Measurements from ENCODE around the gene KRTAP12-2.

Gene KRTAP12-2

GRCh38 chr21:44618504-44618903, 48.2 kb downstream of the KRTAP12-2 start:
- Histone ChIP-seq H3K27me3 (replicated peaks) (no peaks in the 10 kb centered on the region), H3K27ac (no peak overlapping the region), H3K4me3 (ENCODE audit: low read depth, low read length) (no peak overlapping the region), H3K36me3 (replicated peaks) (no peaks in the 10 kb centered on the region)
- TF ChIP-seq CTCF (IDR thresholded peaks at IDR 0.05; ENCODE audit: low read depth, low read length, missing control alignments) = peak; percentile 14
- in situ Hi-C loops (cut with HindIII; ENCODE audit: low pct_ligation_motif_present, low sequenced_read_pairs) = no loop called here
- DNase-seq = peak; percentile 7

GRCh38 chr21:44617071-44617501, 49.6 kb downstream of the KRTAP12-2 start:
- no peak overlapping the region for H3K27ac ChIP-seq
- DNase-seq = no peak
- in situ Hi-C loops (cut with HindIII; ENCODE audit: low pct_ligation_motif_present, low sequenced_read_pairs) = no loop called here
- H3K27me3 ChIP-seq (replicated peaks) = no peaks in the 10 kb centered on the region
- H3K4me3 ChIP-seq (ENCODE audit: low read depth, low read length) = no peak overlapping the region
- no peak for TF ChIP-seq CTCF (IDR thresholded peaks at IDR 0.05; ENCODE audit: low read depth, low read length, missing control alignments)
- no peaks in the 10 kb centered on the region for H3K36me3 ChIP-seq (replicated peaks)

DNA sequence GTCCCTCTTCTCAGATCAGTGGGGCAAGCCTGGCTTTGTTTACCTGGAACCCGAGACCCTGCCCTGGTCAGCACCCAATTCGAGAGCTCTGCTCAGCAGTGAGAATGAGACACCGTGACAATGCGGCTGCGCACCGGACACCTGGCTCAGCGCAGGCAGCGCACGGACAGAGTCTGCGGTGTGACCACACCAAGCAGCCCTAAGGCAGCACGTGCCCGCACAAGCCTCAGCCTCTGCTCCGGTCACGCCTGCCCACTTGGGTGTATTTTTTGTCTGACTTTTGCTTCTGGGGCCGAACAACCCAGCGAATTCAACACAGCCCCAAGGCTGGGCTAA, 50.2 kb downstream of the KRTAP12-2 start:
- in situ Hi-C loops (cut with HindIII; ENCODE audit: low pct_ligation_motif_present, low sequenced_read_pairs) = no loop called here
- Histone ChIP-seq H3K27me3 (replicated peaks) (no peaks in the 10 kb centered on the region), H3K27ac (no peak overlapping the region), H3K36me3 (replicated peaks) (no peaks in the 10 kb centered on the region), H3K4me3 (ENCODE audit: low read depth, low read length) (no peak overlapping the region)
- no peak for TF ChIP-seq CTCF (IDR thresholded peaks at IDR 0.05; ENCODE audit: low read depth, low read length, missing control alignments)
- no peak for DNase-seq

All from brain microvascular endothelial cell (primary cell).